Left ventricle myocardium superior (tissue), 1 donor: ENCODE results near the gene ANKRD52. TPM values are rescaled to one million over a fixed set of nuclear protein-coding genes. Genes with fewer than 3 reads are reported as not detected.

Experiments used
- ATAC-seq: fragments of 200-7000 bp; cut with Tn5 transposase; one replicate; pipeline ENCODE4 v1.9.1; 2020; ENCODE audit warnings: mild to moderate bottlenecking, moderate library complexity
- DNase-seq: peaks from one replicate; pipeline ENCODE4 v3.0.0-alpha.2; 2020
- intact Hi-C: fragments of 100-400 bp; cut with micrococcal nuclease; formaldehyde crosslinking; loops from one replicate; pipeline ENCODE4 v1.11.0; 2022
- total RNA-seq: library from RNA; stranded (reverse); fragmentation: NEBNext Ultra II Directional; extraction: Animal tissue kit (Norgen Biotek cat#: 25700); gene quantifications from one replicate; pipeline ENCODE4 v1.2.1, GENCODE V29; 2021
- donor health status: DM: no; HTN: yes; CAD: no; lungs with severe emphysema.

ANKRD52 gene
- total RNA-seq, 1 donor from 2014 or later, result 28.5 TPM

DNA sequence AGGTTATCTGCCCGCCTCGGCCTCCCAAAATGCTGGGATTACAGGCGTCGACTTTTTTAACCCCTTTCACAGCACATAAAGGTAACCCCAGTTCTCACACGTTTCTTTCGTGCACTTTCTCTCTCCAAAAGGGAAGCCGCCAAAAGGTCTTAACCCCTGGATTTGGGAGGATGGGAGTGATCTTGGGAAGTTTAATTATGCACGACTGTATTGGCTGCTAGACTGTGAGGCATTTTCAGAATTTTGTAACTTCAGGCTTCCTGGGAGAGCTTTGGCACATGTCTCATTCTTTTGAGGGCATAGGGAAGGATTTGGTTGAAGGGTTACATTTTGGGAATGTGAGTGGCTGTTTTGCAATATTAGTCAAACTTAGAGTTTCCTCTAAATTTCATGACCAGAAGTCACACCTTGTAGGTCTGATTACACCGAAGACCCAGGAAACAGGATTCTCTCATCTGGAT is 67.5 kb downstream of the ANKRD52 start:
- ATAC-seq, result no peak
- DNase-seq, result no peak
- intact Hi-C loops, result loop anchor here (10.0 kb wide), 1 partner anchor 274 kb away; the partner anchor contains the start of gene SPRYD4

DNA sequence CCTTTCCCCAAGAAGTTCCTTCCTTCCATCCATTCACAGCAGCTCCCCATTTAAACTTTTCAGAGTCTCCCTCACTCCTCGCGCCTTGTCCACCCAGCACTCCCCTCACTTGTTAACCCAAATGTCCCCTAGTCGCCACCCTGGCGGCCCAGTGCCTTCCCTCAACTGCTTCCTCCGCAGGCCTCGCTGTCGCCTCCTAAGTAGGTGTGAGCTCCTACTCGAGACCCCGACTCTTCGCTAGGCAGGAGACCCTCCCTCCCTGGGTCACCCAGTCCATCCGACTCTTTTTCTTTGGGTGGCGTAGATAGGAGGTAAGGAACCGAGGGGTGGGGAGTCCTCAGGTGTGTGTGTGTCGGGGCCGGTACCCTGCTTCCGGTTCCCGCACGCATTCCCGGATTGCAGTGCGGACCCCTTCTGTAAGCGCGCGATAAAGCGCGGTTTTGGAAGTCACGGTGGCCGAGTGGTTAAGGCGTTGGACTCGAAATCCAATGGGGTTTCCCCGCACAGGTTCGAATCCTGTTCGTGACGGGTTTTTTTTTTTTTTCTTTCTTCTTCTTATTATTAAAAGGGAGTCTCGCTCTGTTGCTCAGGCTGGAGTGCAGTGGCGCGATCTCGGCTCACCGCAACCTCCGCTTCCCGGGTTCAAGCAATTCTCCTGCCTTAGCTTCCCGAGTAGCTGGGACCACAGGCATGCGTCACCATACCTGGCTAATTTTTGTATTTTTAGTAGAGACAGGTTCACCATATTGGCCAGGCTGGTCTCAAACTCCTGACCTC is 68.1 kb downstream of the ANKRD52 start:
- intact Hi-C loops, result loop anchor here (10.0 kb wide), 2 partner anchors 65 to 275 kb away; partner anchors contain the start of genes ESYT1 and SPRYD4
- DNase-seq (peak; percentile 82), ATAC-seq (peak; percentile 58)

GRCh38 chr12:56189099-56189917 is 68.9 kb downstream of the ANKRD52 start, which contains the start of gene SMARCC2:
SMARCC2 (minus strand) TSS chr12:56189483; CDS start chr12:56189461, 22 bp downstream.
- intact Hi-C loops, result loop anchor here (10.0 kb wide), 1 partner anchor 65 kb away; the partner anchor contains the start of gene ESYT1
- DNase-seq (peak; percentile 93), ATAC-seq (peak; percentile 85)

GRCh38 chr12:56188778-56189098 is 69.4 kb downstream of the ANKRD52 start:
- intact Hi-C loops, result loop anchor here (10.0 kb wide), 1 partner anchor 64 kb away; the partner anchor contains the start of gene ESYT1

DNA sequence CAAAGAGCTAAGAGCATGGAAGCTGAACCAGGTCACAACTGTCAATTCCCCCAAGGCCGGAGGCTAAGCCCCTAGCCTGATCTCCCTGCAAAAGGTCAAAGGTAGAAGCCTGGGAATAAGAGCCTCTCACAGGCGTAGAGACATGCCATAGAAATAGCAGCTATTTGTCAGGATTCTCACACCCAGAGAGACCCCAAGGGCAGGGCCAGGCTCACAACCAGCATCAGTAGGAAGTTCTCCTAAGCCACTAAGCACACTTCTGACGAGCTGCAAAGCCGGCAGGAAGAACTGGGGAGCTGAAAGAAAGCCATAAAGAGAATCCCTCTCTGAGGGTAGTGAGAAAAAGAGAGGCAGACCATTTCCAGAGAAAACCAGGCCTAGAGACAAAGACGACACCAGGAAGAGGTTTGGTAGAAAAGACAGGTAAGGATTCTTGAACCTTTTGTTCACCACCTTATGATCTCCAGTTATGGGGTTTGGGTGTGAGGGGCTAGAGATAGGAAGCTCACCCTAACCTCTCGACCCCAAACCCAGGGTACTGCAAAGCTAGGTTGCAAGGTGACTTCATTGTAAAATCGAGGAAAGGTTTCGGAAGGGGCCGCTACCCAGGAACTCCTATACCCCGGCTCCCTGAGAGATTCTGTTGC is 69.9 kb downstream of the ANKRD52 start:
- intact Hi-C loops, result loop anchor here (10.0 kb wide), 1 partner anchor 63 kb away; the partner anchor contains the start of gene ESYT1
- no peak for DNase-seq

More at GRCh38 chr12:56188778-56189098, 69.4 kb downstream of the ANKRD52 start:
- ATAC-seq (peak; percentile 4), DNase-seq (no peak)

More for the DNA sequence above, 69.9 kb downstream of the ANKRD52 start:
- ATAC-seq, result no peak

Other genes starting within 250 kb of the ANKRD52 start
- 7.5 TPM for gene IKZF4, start 237.3 kb downstream of the ANKRD52 start, total RNA-seq
- 41.0 TPM for gene RPS26, start 216.5 kb downstream of the ANKRD52 start, total RNA-seq
- 2.9 TPM for gene ERBB3, start 178.2 kb downstream of the ANKRD52 start, total RNA-seq
- gene PA2G4, start 153.8 kb downstream of the ANKRD52 start, total RNA-seq, result 77.1 TPM
- gene RPL41, start 141.8 kb downstream of the ANKRD52 start, total RNA-seq, result 1,980 TPM
- gene ZC3H10, start 140.1 kb downstream of the ANKRD52 start, total RNA-seq, result 5.5 TPM
- 28.0 TPM for gene ESYT1, start 130.1 kb downstream of the ANKRD52 start, total RNA-seq
- 41.4 TPM for gene MYL6B, start 105.8 kb downstream of the ANKRD52 start, total RNA-seq
- gene MYL6, start 100.0 kb downstream of the ANKRD52 start, total RNA-seq, result 546 TPM
- gene SMARCC2, start 68.9 kb downstream of the ANKRD52 start, total RNA-seq, result 81.4 TPM
- gene RNF41, start 36.5 kb downstream of the ANKRD52 start, total RNA-seq, result 55.3 TPM
- 19.6 TPM for gene NABP2, start 34.0 kb downstream of the ANKRD52 start, total RNA-seq
- not detected for gene SLC39A5, start 28.3 kb downstream of the ANKRD52 start, total RNA-seq
- 162 TPM for gene COQ10A, start 8.6 kb upstream of the ANKRD52 start, total RNA-seq
- gene CS, start 41.9 kb upstream of the ANKRD52 start, total RNA-seq, result 865 TPM
- 32.3 TPM for gene CNPY2, start 57.6 kb upstream of the ANKRD52 start, total RNA-seq
- gene PAN2, start 75.6 kb upstream of the ANKRD52 start, total RNA-seq, result 52.2 TPM
- gene IL23A, start 80.5 kb upstream of the ANKRD52 start, total RNA-seq, result not detected
- gene STAT2, start 101.7 kb upstream of the ANKRD52 start, total RNA-seq, result 36.6 TPM
- not detected for gene APOF, start 104.5 kb upstream of the ANKRD52 start, total RNA-seq
- gene TIMELESS, start 191.0 kb upstream of the ANKRD52 start, total RNA-seq, result 2.0 TPM
- not detected for gene MIP, start 196.3 kb upstream of the ANKRD52 start, total RNA-seq
- gene SPRYD4, start 210.2 kb upstream of the ANKRD52 start, total RNA-seq, result 3.1 TPM
- 0.57 TPM for gene GLS2, start 229.8 kb upstream of the ANKRD52 start, total RNA-seq